GM12878 (cell line): ENCODE measurements around the gene GBA2.

ENCODE experiments used
- ATF7 ChIP-seq: fragments of 450-650 bp; IDR thresholded peaks from 2 replicates; pipeline ENCODE4 v1.6.1; 2016; ENCODE audit warnings: low read depth, mild to moderate bottlenecking
- CREB1 ChIP-seq: IDR thresholded peaks from 2 replicates; pipeline ENCODE4 v1.6.1; 2012; ENCODE audit warnings: low read depth, mild to moderate bottlenecking, inconsistent platforms
- CTCF ChIP-seq, 3 experiments: IDR thresholded peaks in 2 of 3; conservative IDR thresholded peaks in 1 of 3; 2 replicates each; pipeline ENCODE4 v1.5.1; 2011; ENCODE audit warnings: low read depth in 3 of 3, low read length in 3 of 3, mild to moderate bottlenecking in 3 of 3, control low read depth in 2 of 3, moderate library complexity in 2 of 3, inconsistent platforms in 1 of 3, mixed read lengths in 1 of 3; ENCODE audit not compliant: control insufficient read depth in 2 of 3, insufficient read depth in 1 of 3; ENCODE audit errors: extremely low read depth in 1 of 3
- E2F8 ChIP-seq: fragments of 450-650 bp; IDR thresholded peaks from 2 replicates; pipeline ENCODE4 v1.6.1; 2018; ENCODE audit warnings: mild to moderate bottlenecking, low read depth, moderate library complexity; ENCODE audit not compliant: partially characterized antibody
- ESRRA ChIP-seq: IDR thresholded peaks from 2 replicates; pipeline ENCODE4 v1.6.1; 2012; ENCODE audit warnings: mild to moderate bottlenecking, low read length, improper control_type of control experiment
- MTA3 ChIP-seq: IDR thresholded peaks from 2 replicates; pipeline ENCODE4 v1.6.1; 2012; ENCODE audit warnings: low read length, inconsistent platforms, borderline replicate concordance
- NBN ChIP-seq: fragments of 450-650 bp; IDR thresholded peaks from 2 replicates; pipeline ENCODE4 v1.6.1; 2016
- NFXL1 ChIP-seq: fragments of 450-650 bp; IDR thresholded peaks from 2 replicates; pipeline ENCODE4 v1.6.1; 2017; ENCODE audit warnings: antibody characterized with exemption, mild to moderate bottlenecking, borderline replicate concordance
- RBBP5 ChIP-seq: fragments of 200-600 bp; sonication (generic); conservative IDR thresholded peaks from 2 replicates; pipeline ENCODE4 v1.6.1; 2016
- REST ChIP-seq: IDR thresholded peaks from 2 replicates; pipeline ENCODE4 v1.6.1; 2012; ENCODE audit warnings: mild to moderate bottlenecking, low read depth, low read length
- SMAD1 ChIP-seq: fragments of 450-650 bp; IDR thresholded peaks from 2 replicates; pipeline ENCODE4 v1.6.1; 2018; ENCODE audit warnings: mild to moderate bottlenecking, low read depth; ENCODE audit not compliant: partially characterized antibody

GRCh38 chr9:35712762-35713400 lies 36.1 kb downstream of the GBA2 start:
- TF ChIP-seq ESRRA: no peak
- TF ChIP-seq CTCF (IDR thresholded peaks at IDR 0.05 in 2 of 3, conservative IDR thresholded peaks at IDR 0.05 in 1 of 3; ENCODE audit: control insufficient read depth in 2 of 3, extremely low read depth in 1 of 3, insufficient read depth in 1 of 3, low read depth in 3 of 3, low read length in 3 of 3): no peak
- no peak for TF ChIP-seq SMAD1
- TF ChIP-seq CREB1: no peak
- no peak for TF ChIP-seq E2F8
- no peak for TF ChIP-seq ATF7
- TF ChIP-seq RBBP5: no peak
- no peak for TF ChIP-seq REST
- TF ChIP-seq NFXL1: no peak
- TF ChIP-seq NBN: no peak
- TF ChIP-seq MTA3: no peak
